Keratinocyte (primary cell): ENCODE results near the gene CLECL1. TPM values are rescaled to one million over a fixed set of nuclear protein-coding genes. Genes with fewer than 3 reads are reported as not detected.

Experiments
- DNase-seq: peaks from one replicate; pipeline ENCODE4 v3.0.0-alpha.2; 2011; ENCODE audit warnings: low read depth, missing footprints, low spot score
- FAIRE-seq: peaks from 2 replicates; lab custom pipeline; 2011; peaks lifted over from hg19 to GRCh38; lab: Jason Lieb, UNC
- H2AFZ ChIP-seq: 2 replicates; pipeline ENCODE4 v1.6.0; 2012; ENCODE audit warnings: low read length, control low read depth, inconsistent platforms; ENCODE audit not compliant: control insufficient read depth
- H3K27ac ChIP-seq: 2 replicates; pipeline ENCODE4 v1.5.1; 2011; ENCODE audit warnings: low read length; ENCODE audit not compliant: control insufficient read depth, insufficient read depth
- H3K27me3 ChIP-seq: 3 replicates; pipeline ENCODE4 v1.6.0; 2011; ENCODE audit warnings: low read length; ENCODE audit not compliant: control insufficient read depth, insufficient read depth; ENCODE audit errors: extremely low read depth
- H3K36me3 ChIP-seq, 2 experiments: 2 replicates in 1 of 2; 3 replicates in 1 of 2; pipeline ENCODE4 v1.5.1; 2011; ENCODE audit warnings: low read length in 2 of 2, mild to moderate bottlenecking in 1 of 2; ENCODE audit not compliant: control insufficient read depth in 2 of 2, insufficient read depth in 2 of 2; ENCODE audit errors: extremely low read depth in 1 of 2
- H3K4me1 ChIP-seq: 3 replicates; pipeline ENCODE4 v1.5.1; 2011; ENCODE audit warnings: low read length; ENCODE audit not compliant: control insufficient read depth, insufficient read depth; ENCODE audit errors: extremely low read depth
- H3K4me2 ChIP-seq: 3 replicates; pipeline ENCODE4 v1.6.0; 2011; ENCODE audit warnings: low read depth, low read length; ENCODE audit not compliant: control insufficient read depth, insufficient read depth; ENCODE audit errors: extremely low read depth
- H3K4me3 ChIP-seq, 3 experiments: fragments of 200-600 bp in 1 of 3; sonication (generic) in 1 of 3; 2 replicates in 2 of 3; 3 replicates in 1 of 3; pipeline ENCODE4 v1.5.1; 2011 to 2016; ENCODE audit warnings: low read length in 3 of 3, mild to moderate bottlenecking in 3 of 3, control low read depth in 2 of 3, inconsistent platforms in 1 of 3, low read depth in 1 of 3, mixed read lengths in 1 of 3, mixed run types in 1 of 3, moderate library complexity in 1 of 3; ENCODE audit not compliant: control insufficient read depth in 2 of 3, insufficient read depth in 2 of 3; ENCODE audit errors: extremely low read depth in 1 of 3
- H3K79me2 ChIP-seq: 2 replicates; pipeline ENCODE4 v1.6.0; 2012; ENCODE audit warnings: low read length; ENCODE audit not compliant: control insufficient read depth, insufficient read depth
- H3K9ac ChIP-seq: 3 replicates; pipeline ENCODE4 v1.6.0; 2011; ENCODE audit warnings: low read length; ENCODE audit not compliant: control insufficient read depth, insufficient read depth; ENCODE audit errors: extremely low read depth
- H3K9me1 ChIP-seq: 3 replicates; pipeline ENCODE4 v1.6.0; 2011; ENCODE audit warnings: low read length; ENCODE audit not compliant: control insufficient read depth, insufficient read depth; ENCODE audit errors: extremely low read depth
- H3K9me3 ChIP-seq: 2 replicates; pipeline ENCODE4 v1.5.1; 2012; ENCODE audit warnings: low read depth, low read length; ENCODE audit not compliant: control insufficient read depth
- H4K20me1 ChIP-seq: 3 replicates; pipeline ENCODE4 v1.6.0; 2011; ENCODE audit warnings: low read length; ENCODE audit not compliant: control insufficient read depth, insufficient read depth; ENCODE audit errors: extremely low read depth
- CTCF ChIP-seq, 3 experiments: IDR thresholded peaks in 1 of 3; conservative IDR thresholded peaks in 1 of 3; optimal IDR thresholded peaks in 1 of 3; 2 replicates in 2 of 3; 3 replicates in 1 of 3; pipeline versions ENCODE3 to v1.5.1; 2011; ENCODE audit warnings: low read length in 3 of 3, mild to moderate bottlenecking in 3 of 3, moderate library complexity in 2 of 3, control low read depth in 1 of 3, inconsistent platforms in 1 of 3; ENCODE audit not compliant: insufficient read depth in 2 of 3; ENCODE audit errors: extremely low read depth in 1 of 3
- EZH2 ChIP-seq: IDR thresholded peaks from one replicate; pipeline ENCODE4 v1.6.1; 2012; ENCODE audit warnings: inconsistent platforms, mild to moderate bottlenecking, low read length, moderate library complexity
- dilution Hi-C: fragments of 300-500 bp; cut with MboI; formaldehyde crosslinking; loops from one replicate; pipeline ENCODE4 v1.7.0; 2020; ENCODE audit warnings: low sequenced_read_pairs; ENCODE audit not compliant: extremely low pct_ligation_motif_present
- polyA plus RNA-seq, 5 experiments: library from polyadenylated mRNA; depleted of rRNA in 3 of 5; stranded (reverse) in 3 of 5; stranded (forward) in 1 of 5; unstranded in 1 of 5; fragments of >200 nt; gene quantifications; 1 replicate in 1 of 5; 2 replicates in 3 of 5; 3 replicates in 1 of 5; pipeline versions ENCODE4 v1.2.1 to v1.2.3, GENCODE V29; 2011 to 2012; ENCODE audit warnings: missing spikeins in 2 of 5, low read depth in 1 of 5, low replicate concordance in 1 of 5

CLECL1 gene
- polyA plus RNA-seq, 1 donor (not counting 4 experiments of a cell fraction or from before 2014, with no cell fraction given), result not detected

GRCh38 chr12:9757433-9758025, 24.6 kb upstream of the CLECL1 start:
- H3K36me3 ChIP-seq, result no peaks in the 10 kb centered on the region
- no peaks in the 10 kb centered on the region for H3K9me1 ChIP-seq
- H3K9ac ChIP-seq, result no peak overlapping the region
- no peak overlapping the region for H2AFZ ChIP-seq
- dilution Hi-C loops, result no loop called here
- H3K4me2 ChIP-seq, result no peak overlapping the region
- no peaks in the 10 kb centered on the region for H3K27me3 ChIP-seq
- H4K20me1 ChIP-seq, result no peaks in the 10 kb centered on the region
- no peak overlapping the region for H3K27ac ChIP-seq
- DNase-seq, result no peak
- FAIRE-seq, result no peak
- no peaks in the 10 kb centered on the region for H3K9me3 ChIP-seq
- H3K79me2 ChIP-seq, result no peaks in the 10 kb centered on the region
- no peak overlapping the region for H3K4me3 ChIP-seq
- no peaks in the 10 kb centered on the region for H3K4me1 ChIP-seq
- no peak for TF ChIP-seq EZH2

GRCh38 chr12:9756706-9757105, 23.8 kb upstream of the CLECL1 start:
- Histone ChIP-seq H4K20me1 (no peaks in the 10 kb centered on the region), H3K4me1 (no peaks in the 10 kb centered on the region), H3K27me3 (no peaks in the 10 kb centered on the region), H3K79me2 (no peaks in the 10 kb centered on the region), H3K27ac (no peak overlapping the region), H3K9ac (no peak overlapping the region), H2AFZ (no peak overlapping the region), H3K4me2 (no peak overlapping the region), H3K9me1 (no peaks in the 10 kb centered on the region), H3K4me3 (no peak overlapping the region), H3K9me3 (no peaks in the 10 kb centered on the region), H3K36me3 (no peaks in the 10 kb centered on the region)
- no peak for DNase-seq
- FAIRE-seq, result no peak
- no peak for TF ChIP-seq EZH2
- no peak for TF ChIP-seq CTCF (optimal IDR thresholded peaks at IDR 0.05 in 1 of 3, IDR thresholded peaks at IDR 0.05 in 1 of 3, conservative IDR thresholded peaks at IDR 0.05 in 1 of 3; ENCODE audit: extremely low read depth in 1 of 3, insufficient read depth in 2 of 3, low read length in 3 of 3)
- dilution Hi-C loops, result no loop called here

- dilution Hi-C loops, result no loop called here
- Histone ChIP-seq H3K4me1 (no peaks in the 10 kb centered on the region), H3K9me1 (no peaks in the 10 kb centered on the region), H3K4me3 (no peak overlapping the region), H3K4me2 (no peak overlapping the region), H2AFZ (no peak overlapping the region), H3K36me3 (no peaks in the 10 kb centered on the region), H4K20me1 (no peaks in the 10 kb centered on the region), H3K27me3 (no peaks in the 10 kb centered on the region), H3K9me3 (no peaks in the 10 kb centered on the region), H3K27ac (no peak overlapping the region), H3K9ac (no peak overlapping the region), H3K79me2 (no peaks in the 10 kb centered on the region)
- FAIRE-seq (no peak), DNase-seq (no peak)
- no peak for TF ChIP-seq CTCF (optimal IDR thresholded peaks at IDR 0.05 in 1 of 3, IDR thresholded peaks at IDR 0.05 in 1 of 3, conservative IDR thresholded peaks at IDR 0.05 in 1 of 3; ENCODE audit: extremely low read depth in 1 of 3, insufficient read depth in 2 of 3, low read length in 3 of 3)
- TF ChIP-seq EZH2, result no peak
These were observed 23.3 kb upstream of the CLECL1 start for GRCh38 chr12:9756170-9756569.
